Neuronal stem cell (in vitro differentiated cells): Measurements from ENCODE around the gene CEMIP.
A peak's percentile ranks its signal among the peaks of the same experiment; 100 is the strongest.
"Not testable (repeated sequence)": the region's sequence is repeated elsewhere in the genome, so short reads cannot be mapped to it uniquely, and the experiment has no call there.

ENCODE experiments used
- DNase-seq: peaks from one replicate; pipeline ENCODE4 v3.0.0-alpha.2; 2013; ENCODE audit warnings: low spot score
- H2AFZ ChIP-seq: one replicate; pipeline ENCODE4 v1.6.1; 2013; ENCODE audit warnings: mild to moderate bottlenecking, low read length, inconsistent platforms
- H2AK5ac ChIP-seq: 2 replicates; pipeline ENCODE4 v1.6.1; 2013; ENCODE audit warnings: low read depth, mild to moderate bottlenecking, inconsistent platforms, low read length, moderate library complexity, mixed read lengths
- H2BK120ac ChIP-seq: 2 replicates; pipeline ENCODE4 v1.6.1; 2013; ENCODE audit warnings: low read depth, mild to moderate bottlenecking, inconsistent platforms, low read length, moderate library complexity, mixed read lengths
- H2BK12ac ChIP-seq: one replicate; pipeline ENCODE4 v1.6.1; 2013; ENCODE audit warnings: low read length, inconsistent platforms
- H2BK15ac ChIP-seq: 2 replicates; pipeline ENCODE4 v1.6.1; 2013; ENCODE audit warnings: mild to moderate bottlenecking, low read length, inconsistent platforms, mixed read lengths
- H2BK5ac ChIP-seq: one replicate; pipeline ENCODE4 v1.6.1; 2013; ENCODE audit warnings: inconsistent platforms, mild to moderate bottlenecking, low read length, moderate library complexity
- H3K14ac ChIP-seq: one replicate; pipeline ENCODE4 v1.6.1; 2013; ENCODE audit warnings: low read length, inconsistent platforms
- H3K18ac ChIP-seq: 2 replicates; pipeline ENCODE4 v1.6.1; 2013; ENCODE audit warnings: low read length, inconsistent platforms
- H3K23ac ChIP-seq: 2 replicates; pipeline ENCODE4 v1.6.1; 2013; ENCODE audit warnings: low read depth, mild to moderate bottlenecking, mixed read lengths, low read length, inconsistent platforms; ENCODE audit not compliant: poor library complexity
- H3K27ac ChIP-seq: replicated peaks from 3 replicates; pipeline ENCODE4 v1.5.1; 2013; ENCODE audit warnings: low read length, inconsistent platforms
- H3K27me3 ChIP-seq, 3 experiments: 2 replicates each; pipeline ENCODE4 v1.6.1; 2013; ENCODE audit warnings: low read length in 3 of 3, mild to moderate bottlenecking in 2 of 3, inconsistent platforms in 1 of 3, low read depth in 1 of 3, mixed read lengths in 1 of 3, moderate library complexity in 1 of 3; ENCODE audit not compliant: control insufficient read depth in 3 of 3, insufficient read depth in 3 of 3
- H3K36me3 ChIP-seq, 2 donors: replicated peaks in 1 of 2; 2 replicates each; pipeline ENCODE4 v1.6.1; 2013; ENCODE audit warnings: low read length in 2 of 2; ENCODE audit not compliant: control insufficient read depth in 2 of 2, insufficient read depth in 2 of 2
- H3K4ac ChIP-seq: 2 replicates; pipeline ENCODE4 v1.6.1; 2013; ENCODE audit warnings: inconsistent platforms, mild to moderate bottlenecking, low read length, moderate library complexity
- H3K4me1 ChIP-seq, 2 donors: 1 replicate in 1 of 2; 2 replicates in 1 of 2; pipeline ENCODE4 v1.6.1; 2013; ENCODE audit warnings: low read length in 2 of 2, low read depth in 1 of 2; ENCODE audit not compliant: control insufficient read depth in 2 of 2, insufficient read depth in 1 of 2
- H3K4me2 ChIP-seq: one replicate; pipeline ENCODE4 v1.6.1; 2013; ENCODE audit warnings: mild to moderate bottlenecking, low read length, inconsistent platforms; ENCODE audit not compliant: insufficient read depth, poor library complexity, severe bottlenecking
- H3K4me3 ChIP-seq, 2 donors: 2 replicates each; pipeline ENCODE4 v1.5.1; 2013; ENCODE audit warnings: low read length in 2 of 2, mild to moderate bottlenecking in 2 of 2, inconsistent platforms in 1 of 2, moderate library complexity in 1 of 2
- H3K79me1 ChIP-seq: one replicate; pipeline ENCODE4 v1.6.1; 2013; ENCODE audit warnings: low read depth, mild to moderate bottlenecking, inconsistent platforms, low read length, moderate library complexity
- H3K9ac ChIP-seq: one replicate; pipeline ENCODE4 v1.6.1; 2013; ENCODE audit warnings: mild to moderate bottlenecking, low read depth, low read length, inconsistent platforms; ENCODE audit not compliant: poor library complexity
- H3K9me3 ChIP-seq, 2 donors: replicated peaks in 1 of 2; 2 replicates each; pipeline versions ENCODE3 to v1.6.1; 2013; ENCODE audit warnings: low read length in 2 of 2, mild to moderate bottlenecking in 2 of 2, inconsistent platforms in 1 of 2, low read depth in 1 of 2, mixed read lengths in 1 of 2, moderate library complexity in 1 of 2; ENCODE audit not compliant: control insufficient read depth in 2 of 2, insufficient read depth in 1 of 2
- H4K8ac ChIP-seq: one replicate; pipeline ENCODE4 v1.6.1; 2013; ENCODE audit warnings: low read depth, mild to moderate bottlenecking, inconsistent platforms, low read length, moderate library complexity
- H4K91ac ChIP-seq: one replicate; pipeline ENCODE4 v1.6.1; 2013; ENCODE audit warnings: low read length, low read depth, mild to moderate bottlenecking, inconsistent platforms; ENCODE audit not compliant: poor library complexity
- WGBS, 2 donors: extraction: QIAGEN DNeasy Blood & Tissue Kit; methylation state at CpG; one replicate each; pipeline ENCODE4 v1.1.7; 2013; ENCODE audit warnings: missing lambda C conversion rate in 2 of 2, mixed read lengths in 1 of 2; ENCODE audit not compliant: insufficient read length in 2 of 2, insufficient replicate concordance in 1 of 2; ENCODE audit errors: extremely low coverage in 2 of 2; 5-methylcytosine and 5-hydroxymethylcytosine counted together

The CEMIP gene

GRCh38 chr15:80761754-80762153 lies 17.4 kb upstream of the CEMIP start:
- Histone ChIP-seq H2AFZ (no peak overlapping the region), H3K4me1 (no peaks in the 10 kb centered on the region), H3K4me2 (no peak overlapping the region), H4K91ac (no peak overlapping the region), H3K9me3 (no peaks in the 10 kb centered on the region), H2AK5ac (no peak overlapping the region), H3K4me3 (no peak overlapping the region), H2BK120ac (no peak overlapping the region), H3K23ac (no peak overlapping the region), H3K14ac (no peak overlapping the region), H3K27ac (no peak overlapping the region), H3K9ac (no peak overlapping the region), H2BK15ac (no peak overlapping the region), H3K27me3 (no peaks in the 10 kb centered on the region), H3K36me3 (no peaks in the 10 kb centered on the region), H3K4ac (no peak overlapping the region), H3K79me1 (no peaks in the 10 kb centered on the region), H4K8ac (no peak overlapping the region), H3K18ac (no peak overlapping the region), H2BK5ac (no peak overlapping the region), H2BK12ac (no peak overlapping the region)
- no CpG with 5 or more reads among the region's 6 CpGs for WGBS, 2 donors
- no peak for DNase-seq

GRCh38 chr15:80763235-80763634 lies 15.9 kb upstream of the CEMIP start:
- not testable (repeated sequence) for H3K4ac ChIP-seq, H3K36me3 ChIP-seq, H3K4me1 ChIP-seq, H3K4me2 ChIP-seq, H2BK120ac ChIP-seq, H3K18ac ChIP-seq, H2BK15ac ChIP-seq, H2AFZ ChIP-seq, H2BK12ac ChIP-seq, H3K9ac ChIP-seq, H4K8ac ChIP-seq, H3K4me3 ChIP-seq, H3K27me3 ChIP-seq, DNase-seq, H3K79me1 ChIP-seq, H3K14ac ChIP-seq, H2BK5ac ChIP-seq, H3K23ac ChIP-seq, H2AK5ac ChIP-seq, H3K27ac ChIP-seq, H3K9me3 ChIP-seq, H4K91ac ChIP-seq
- no CpG with 5 or more reads among the region's 3 CpGs for WGBS, 2 donors

GRCh38 chr15:80764535-80764934 lies 14.6 kb upstream of the CEMIP start:
- Histone ChIP-seq H2BK12ac (no peak overlapping the region), H3K4me1 (peaks cover 0 to 6% of the 10 kb centered on the region in 2 donors), H2BK120ac (no peak overlapping the region), H3K18ac (peak overlapping the region; percentile 72), H3K4me2 (no peak overlapping the region), H3K4ac (no peak overlapping the region), H3K14ac (no peak overlapping the region), H2BK15ac (no peak overlapping the region), H3K27ac (no peak overlapping the region), H3K23ac (no peak overlapping the region), H2AFZ (no peak overlapping the region), H2BK5ac (no peak overlapping the region), H4K8ac (peak overlapping the region; percentile 21), H3K9ac (no peak overlapping the region), H3K9me3 (no peaks in the 10 kb centered on the region), H3K36me3 (no peaks in the 10 kb centered on the region), H4K91ac (no peak overlapping the region), H3K4me3 (no peak overlapping the region), H3K79me1 (no peaks in the 10 kb centered on the region), H3K27me3 (no peaks in the 10 kb centered on the region), H2AK5ac (no peak overlapping the region)
- WGBS, 2 donors: no CpG with 5 or more reads among the region's 3 CpGs
- DNase-seq: no peak

- no peak overlapping the region for H2AK5ac ChIP-seq
- H3K4ac ChIP-seq: no peak overlapping the region
- H3K18ac ChIP-seq: no peak overlapping the region
- no peak overlapping the region for H3K4me2 ChIP-seq
- H2AFZ ChIP-seq: no peak overlapping the region
- H3K9ac ChIP-seq: no peak overlapping the region
- H3K27me3 ChIP-seq: no peaks in the 10 kb centered on the region
- no CpG with 5 or more reads among the region's 3 CpGs for WGBS, 2 donors
- H4K91ac ChIP-seq: no peak overlapping the region
- H2BK5ac ChIP-seq: no peak overlapping the region
- DNase-seq: no peak
- H2BK15ac ChIP-seq: no peak overlapping the region
- H3K79me1 ChIP-seq: no peaks in the 10 kb centered on the region
- H3K23ac ChIP-seq: no peak overlapping the region
- H2BK12ac ChIP-seq: no peak overlapping the region
- no peaks in the 10 kb centered on the region for H3K36me3 ChIP-seq
- no peak overlapping the region for H3K27ac ChIP-seq
- no peaks in the 10 kb centered on the region for H3K9me3 ChIP-seq
- no peak overlapping the region for H3K4me3 ChIP-seq
- H3K14ac ChIP-seq: no peak overlapping the region
- peaks cover 0 to 7% of the 10 kb centered on the region in 2 donors for H3K4me1 ChIP-seq
- H2BK120ac ChIP-seq: no peak overlapping the region
- no peak overlapping the region for H4K8ac ChIP-seq
Measured at GRCh38 chr15:80766275-80766674, 12.9 kb upstream of the CEMIP start.
